Gastrocnemius medialis (tissue), 4 donors: Measurements from ENCODE around the gene ENAH. TPM values are rescaled to one million over a fixed set of nuclear protein-coding genes. Genes with fewer than 3 reads are reported as not detected.

ENCODE experiments used
- ATAC-seq, 2 donors: fragments of 150-250 bp; one replicate each; pipeline ENCODE4 v1.9.1; 2016
- DNase-seq, 2 donors: peaks; one replicate each; pipeline ENCODE4 v3.0.0-alpha.2; 2019
- H3K27ac ChIP-seq, 4 donors: fragments of 200-600 bp; sonication (generic); 1 replicate in 1 of 4; 2 replicates in 3 of 4; pipeline ENCODE4 v1.5.1; 2016 to 2018; ENCODE audit warnings: mild to moderate bottlenecking in 2 of 4, moderate library complexity in 1 of 4
- H3K27me3 ChIP-seq, 3 donors: fragments of 200-600 bp; sonication (generic) in 2 of 3; 1 replicate in 1 of 3; 2 replicates in 2 of 3; pipeline versions ENCODE4 v1.5.1 to v1.6.0; 2016 to 2019; ENCODE audit warnings: mild to moderate bottlenecking in 1 of 3, moderate library complexity in 1 of 3
- H3K36me3 ChIP-seq, 2 donors: fragments of 200-600 bp; sonication (generic) in 1 of 2; one replicate each; pipeline ENCODE4 v1.5.1; 2017 to 2018
- H3K4me1 ChIP-seq, 2 donors: fragments of 200-600 bp; sonication (generic) in 1 of 2; one replicate each; pipeline ENCODE4 v1.5.1; 2016 to 2017; ENCODE audit warnings: mild to moderate bottlenecking in 2 of 2
- H3K4me3 ChIP-seq, 4 donors: fragments of 200-600 bp; sonication (generic) in 3 of 4; 1 replicate in 1 of 4; 2 replicates in 3 of 4; pipeline ENCODE4 v1.5.1; 2016 to 2019; ENCODE audit warnings: mild to moderate bottlenecking in 2 of 4
- H3K9me3 ChIP-seq, 3 donors: fragments of 200-600 bp; sonication (generic) in 2 of 3; 1 replicate in 1 of 3; 2 replicates in 2 of 3; pipeline ENCODE4 v1.5.1; 2016 to 2019
- POLR2A ChIP-seq, 2 donors: fragments of 450-650 bp; IDR thresholded peaks; one replicate each; pipeline ENCODE4 v1.6.1; 2017; ENCODE audit warnings: antibody characterized with exemption in 2 of 2, mild to moderate bottlenecking in 2 of 2, moderate library complexity in 2 of 2
- in situ Hi-C, 4 donors: fragments of 200-750 bp; cut with MboI; loops; one replicate each; pipeline versions ENCODE4 v1.15.0 to v1.8.0; 2017; ENCODE audit warnings: low sequenced_read_pairs in 4 of 4
- intact Hi-C: fragments of 100-400 bp; cut with DNase I; formaldehyde crosslinking; loops from one replicate; pipeline ENCODE4 v1.15.1; 2023; ENCODE audit warnings: low total_unique reads
- total RNA-seq, 4 donors: library from RNA; depleted of rRNA; stranded (reverse); fragments of >200 nt; gene quantifications; one replicate each; pipeline versions ENCODE4 v1.1.0 to v1.2.3, GENCODE V29; 2016
- TF ChIP-seq, protein P1 (sequence below), 5 experiments: fragments of 450-650 bp in 3 of 5; fragments of 200-600 bp in 2 of 5; sonication (generic) in 2 of 5; IDR thresholded peaks in 4 of 5; conservative IDR thresholded peaks in 1 of 5; 1 replicate in 4 of 5; 2 replicates in 1 of 5; pipeline ENCODE4 v1.5.1; 2016 to 2019; ENCODE audit warnings: antibody characterized with exemption in 5 of 5, mild to moderate bottlenecking in 3 of 5, moderate library complexity in 3 of 5

ENAH gene
- total RNA-seq, 4 donors from 2014 or later = 56.1 to 112 (median 62.2) TPM

DNA sequence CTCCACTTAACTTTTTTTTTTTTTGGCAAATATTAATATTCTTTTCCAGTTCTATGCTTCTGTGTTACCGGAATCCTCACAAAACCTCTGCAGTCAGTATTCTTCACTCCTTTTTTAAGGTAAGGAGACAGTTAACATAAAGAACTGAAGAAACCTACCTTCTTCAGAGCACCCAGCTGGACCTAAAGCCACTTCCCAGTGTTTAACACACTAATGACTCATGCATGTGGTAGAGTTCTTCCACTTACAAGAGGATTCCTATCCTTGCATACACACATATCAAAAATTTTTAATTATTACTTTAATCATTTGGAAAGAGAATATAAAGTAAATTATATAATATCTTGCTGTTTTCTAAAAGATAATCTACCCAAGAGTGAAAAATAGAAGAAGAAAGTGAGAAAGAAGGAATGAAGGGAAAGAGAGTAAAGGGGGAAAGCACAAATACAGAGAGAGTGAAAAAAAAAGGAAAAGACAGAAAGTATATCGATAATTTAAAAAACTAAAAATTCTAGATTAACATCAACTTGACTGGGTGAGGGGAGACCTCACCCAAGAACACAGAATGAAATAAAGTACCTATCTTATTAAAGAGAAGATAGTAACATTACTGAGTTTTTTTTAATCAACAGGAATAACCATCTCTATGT lies 54.9 kb downstream of the ENAH start:
- intact Hi-C loops = no loop called here
- H3K9me3 ChIP-seq = no peaks in the 10 kb centered on the region
- no peak for ATAC-seq
- TF ChIP-seq POLR2A (IDR thresholded peaks at IDR 0.05) = no peak
- TF ChIP-seq, protein P1, sequence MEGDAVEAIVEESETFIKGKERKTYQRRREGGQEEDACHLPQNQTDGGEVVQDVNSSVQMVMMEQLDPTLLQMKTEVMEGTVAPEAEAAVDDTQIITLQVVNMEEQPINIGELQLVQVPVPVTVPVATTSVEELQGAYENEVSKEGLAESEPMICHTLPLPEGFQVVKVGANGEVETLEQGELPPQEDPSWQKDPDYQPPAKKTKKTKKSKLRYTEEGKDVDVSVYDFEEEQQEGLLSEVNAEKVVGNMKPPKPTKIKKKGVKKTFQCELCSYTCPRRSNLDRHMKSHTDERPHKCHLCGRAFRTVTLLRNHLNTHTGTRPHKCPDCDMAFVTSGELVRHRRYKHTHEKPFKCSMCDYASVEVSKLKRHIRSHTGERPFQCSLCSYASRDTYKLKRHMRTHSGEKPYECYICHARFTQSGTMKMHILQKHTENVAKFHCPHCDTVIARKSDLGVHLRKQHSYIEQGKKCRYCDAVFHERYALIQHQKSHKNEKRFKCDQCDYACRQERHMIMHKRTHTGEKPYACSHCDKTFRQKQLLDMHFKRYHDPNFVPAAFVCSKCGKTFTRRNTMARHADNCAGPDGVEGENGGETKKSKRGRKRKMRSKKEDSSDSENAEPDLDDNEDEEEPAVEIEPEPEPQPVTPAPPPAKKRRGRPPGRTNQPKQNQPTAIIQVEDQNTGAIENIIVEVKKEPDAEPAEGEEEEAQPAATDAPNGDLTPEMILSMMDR (IDR thresholded peaks at IDR 0.05 in 4 of 5, conservative IDR thresholded peaks at IDR 0.05 in 1 of 5) = no peak
- H3K36me3 ChIP-seq = no peaks in the 10 kb centered on the region
- peaks cover 50 to 66% of the 10 kb centered on the region in 2 donors for H3K4me1 ChIP-seq
- no peak overlapping the region for H3K4me3 ChIP-seq
- H3K27ac ChIP-seq = peak overlapping the region; percentile 63 to 78 (median 66)
- in situ Hi-C loops = no loop called here
- H3K27me3 ChIP-seq = no peaks in the 10 kb centered on the region
- no peak for DNase-seq

DNA sequence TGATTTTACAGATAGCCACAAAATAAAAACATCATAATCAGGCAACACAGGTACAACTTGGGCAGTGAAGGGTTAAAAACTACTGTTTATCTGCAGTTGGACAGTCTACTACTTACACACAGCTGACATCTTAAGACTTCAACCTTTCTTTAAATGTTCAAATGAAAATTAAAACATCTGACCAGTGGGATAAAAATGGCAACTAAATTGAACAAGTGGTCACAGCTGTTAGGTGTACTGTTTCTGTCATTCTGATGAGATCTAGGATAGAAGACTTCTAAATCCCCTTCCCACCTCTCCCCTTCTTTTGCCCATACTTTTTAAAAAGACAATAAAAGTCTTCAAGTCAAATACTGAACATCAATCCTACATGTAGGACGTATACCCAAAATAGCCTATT lies 56.2 kb downstream of the ENAH start:
- H3K9me3 ChIP-seq = no peaks in the 10 kb centered on the region
- peaks cover 51 to 66% of the 10 kb centered on the region in 2 donors for H3K4me1 ChIP-seq
- H3K27ac ChIP-seq = peak overlapping the region; percentile 63 to 78 (median 66)
- DNase-seq = no peak
- peak in 1 of 2 donors; percentile 32 for ATAC-seq
- no peaks in the 10 kb centered on the region for H3K27me3 ChIP-seq
- intact Hi-C loops (no loop called here), in situ Hi-C loops (no loop called here)
- no peaks in the 10 kb centered on the region for H3K36me3 ChIP-seq
- TF ChIP-seq, protein P1 (IDR thresholded peaks at IDR 0.05 in 4 of 5, conservative IDR thresholded peaks at IDR 0.05 in 1 of 5) = no peak
- no peak for TF ChIP-seq POLR2A (IDR thresholded peaks at IDR 0.05)
- no peak overlapping the region for H3K4me3 ChIP-seq

GRCh38 chr1:225595974-225596551 lies 56.9 kb downstream of the ENAH start:
- in situ Hi-C loops (no loop called here), intact Hi-C loops (no loop called here)
- TF ChIP-seq, protein P1 (IDR thresholded peaks at IDR 0.05 in 4 of 5, conservative IDR thresholded peaks at IDR 0.05 in 1 of 5) = no peak
- no peak for TF ChIP-seq POLR2A (IDR thresholded peaks at IDR 0.05)

DNA sequence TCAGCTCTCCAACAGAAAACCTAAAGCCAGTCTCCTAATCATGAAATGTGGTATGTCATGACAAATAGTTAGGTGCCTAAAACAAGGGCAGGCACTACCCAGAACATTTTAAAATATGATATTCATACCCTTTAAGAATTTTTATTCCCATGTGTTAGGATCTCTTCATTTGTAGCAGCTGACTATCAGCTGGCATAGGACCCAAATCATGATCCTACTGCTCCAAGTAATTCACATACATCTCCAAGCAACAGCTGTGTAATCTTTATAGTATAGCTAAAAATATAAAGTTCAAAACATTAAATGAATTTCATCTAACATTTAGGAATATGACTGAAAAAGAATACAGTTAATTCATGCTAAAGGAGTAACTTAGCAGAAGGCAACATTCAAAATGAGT lies 57.5 kb downstream of the ENAH start:
- H3K27ac ChIP-seq = peak overlapping the region; percentile 63 to 78 (median 66)
- peaks cover 55 to 69% of the 10 kb centered on the region in 2 donors for H3K4me1 ChIP-seq
- ATAC-seq (no peak), DNase-seq (no peak)
- in situ Hi-C loops = no loop called here
- no peak for TF ChIP-seq POLR2A (IDR thresholded peaks at IDR 0.05)
- TF ChIP-seq, protein P1 (IDR thresholded peaks at IDR 0.05 in 4 of 5, conservative IDR thresholded peaks at IDR 0.05 in 1 of 5) = no peak
- intact Hi-C loops = no loop called here
- no peaks in the 10 kb centered on the region for H3K36me3 ChIP-seq
- no peak overlapping the region for H3K4me3 ChIP-seq
- H3K9me3 ChIP-seq = no peaks in the 10 kb centered on the region
- no peaks in the 10 kb centered on the region for H3K27me3 ChIP-seq

More at GRCh38 chr1:225595974-225596551, 56.9 kb downstream of the ENAH start:
- Histone ChIP-seq H3K4me1 (peaks cover 52 to 65% of the 10 kb centered on the region in 2 donors), H3K4me3 (no peak overlapping the region), H3K27me3 (no peaks in the 10 kb centered on the region), H3K9me3 (no peaks in the 10 kb centered on the region), H3K36me3 (no peaks in the 10 kb centered on the region), H3K27ac (peak overlapping the region; percentile 63 to 78 (median 66))
- ATAC-seq (no peak), DNase-seq (no peak)
